Right lobe of liver (tissue), 6 donors: ENCODE measurements around the gene APLF. TPM values are rescaled to one million over a fixed set of nuclear protein-coding genes. Genes with fewer than 3 reads are reported as not detected.

ENCODE experiments used
- ATAC-seq, 4 donors: fragments of 200-7000 bp; cut with Tn5 transposase; one replicate each; pipeline ENCODE4 v1.9.1; 2020; ENCODE audit warnings: mild to moderate bottlenecking in 4 of 4, moderate library complexity in 4 of 4
- DNase-seq, 3 donors: peaks; one replicate each; pipeline ENCODE4 v3.0.0-alpha.2; 2020
- H3K27ac ChIP-seq, 3 donors: fragments of 200-600 bp; one replicate each; pipeline ENCODE4 v1.8.0; 2022
- H3K27me3 ChIP-seq, 2 donors: fragments of 200-600 bp; one replicate each; pipeline ENCODE4 v1.8.0; 2022
- H3K36me3 ChIP-seq, 4 donors: fragments of 200-600 bp; sonication (generic) in 1 of 4; one replicate each; pipeline versions ENCODE4 v1.5.1 to v1.8.0; 2017 to 2022; ENCODE audit warnings: control low read depth in 1 of 4
- H3K4me1 ChIP-seq, 4 donors: fragments of 200-600 bp; sonication (generic) in 1 of 4; one replicate each; pipeline versions ENCODE4 v1.5.1 to v1.8.0; 2017 to 2022; ENCODE audit warnings: control low read depth in 1 of 4
- H3K4me3 ChIP-seq, 3 donors: fragments of 200-600 bp; one replicate each; pipeline ENCODE4 v1.8.0; 2022
- H3K9me3 ChIP-seq, 4 donors: fragments of 200-600 bp; sonication (generic) in 1 of 4; one replicate each; pipeline versions ENCODE4 v1.5.1 to v1.8.0; 2017 to 2022; ENCODE audit warnings: control low read depth in 1 of 4
- POLR2A ChIP-seq: fragments of 450-650 bp; IDR thresholded peaks from one replicate; pipeline ENCODE4 v1.6.1; 2017; ENCODE audit warnings: antibody characterized with exemption, mild to moderate bottlenecking
- WGBS: methylation state at CpG from one replicate; pipeline ENCODE4 v1.1.6; 2018; ENCODE audit warnings: low coverage, low lambda C conversion rate; ENCODE audit not compliant: insufficient coverage; ENCODE audit errors: missing lambda C conversion rate; 5-methylcytosine and 5-hydroxymethylcytosine counted together
- intact Hi-C, 2 donors: fragments of 100-400 bp; cut with DNase I; formaldehyde crosslinking; loops; one replicate each; pipeline versions ENCODE4 v1.11.2 to v1.14.1; 2022
- total RNA-seq, 6 experiments: library from RNA; depleted of rRNA in 2 of 6; stranded (reverse); fragments of >200 nt in 2 of 6; fragmentation: NEBNext Ultra II Directional in 3 of 6; extraction: Animal tissue kit (Norgen Biotek cat#: 25700) in 3 of 6; gene quantifications; one replicate each; pipeline versions ENCODE4 v1.1.0 to v1.2.4, GENCODE V29; 2016 to 2023
- TF ChIP-seq, protein P1 (sequence below), 4 donors: fragments of 200-600 bp in 3 of 4; fragments of 450-650 bp in 1 of 4; IDR thresholded peaks; one replicate each; pipeline versions ENCODE4 v1.5.1 to v1.8.0; 2016 to 2022; ENCODE audit warnings: antibody characterized with exemption in 4 of 4, mild to moderate bottlenecking in 2 of 4
- donor health status: DM: no; HTN: yes; CAD: no.
- donor health status: DM: no; HTN: no; CAD: no.
- donor health status: DM: no; HTN: no; CAD: no.
- donor health status: DM: no; HTN: yes; CAD: no.
- donor health status: DM: no; HTN: yes; CAD: no.

The APLF gene
- total RNA-seq, 6 experiments from 2014 or later: 1.3 to 2.3 (median 1.9) TPM

DNA sequence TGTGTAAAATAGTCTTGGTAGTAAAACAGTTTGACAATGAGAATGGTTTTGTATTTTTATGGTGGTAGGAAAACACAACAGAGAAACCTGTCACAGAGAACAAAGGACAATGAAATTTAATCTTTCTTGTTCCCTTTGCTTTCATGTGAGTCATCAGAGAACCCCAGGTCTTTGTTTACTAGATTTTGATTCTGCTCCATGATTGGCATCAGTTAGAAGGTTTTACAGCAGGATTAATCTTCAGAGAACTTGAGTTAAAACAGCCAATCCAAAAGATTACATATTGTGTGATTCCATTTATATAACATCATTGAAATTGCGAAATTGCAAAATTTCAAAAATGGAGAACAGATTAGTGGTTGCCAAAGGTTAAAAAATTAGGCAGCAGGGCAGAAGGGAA lies 2.5 kb downstream of the APLF start:
- TF ChIP-seq POLR2A: no peak
- TF ChIP-seq, protein P1, sequence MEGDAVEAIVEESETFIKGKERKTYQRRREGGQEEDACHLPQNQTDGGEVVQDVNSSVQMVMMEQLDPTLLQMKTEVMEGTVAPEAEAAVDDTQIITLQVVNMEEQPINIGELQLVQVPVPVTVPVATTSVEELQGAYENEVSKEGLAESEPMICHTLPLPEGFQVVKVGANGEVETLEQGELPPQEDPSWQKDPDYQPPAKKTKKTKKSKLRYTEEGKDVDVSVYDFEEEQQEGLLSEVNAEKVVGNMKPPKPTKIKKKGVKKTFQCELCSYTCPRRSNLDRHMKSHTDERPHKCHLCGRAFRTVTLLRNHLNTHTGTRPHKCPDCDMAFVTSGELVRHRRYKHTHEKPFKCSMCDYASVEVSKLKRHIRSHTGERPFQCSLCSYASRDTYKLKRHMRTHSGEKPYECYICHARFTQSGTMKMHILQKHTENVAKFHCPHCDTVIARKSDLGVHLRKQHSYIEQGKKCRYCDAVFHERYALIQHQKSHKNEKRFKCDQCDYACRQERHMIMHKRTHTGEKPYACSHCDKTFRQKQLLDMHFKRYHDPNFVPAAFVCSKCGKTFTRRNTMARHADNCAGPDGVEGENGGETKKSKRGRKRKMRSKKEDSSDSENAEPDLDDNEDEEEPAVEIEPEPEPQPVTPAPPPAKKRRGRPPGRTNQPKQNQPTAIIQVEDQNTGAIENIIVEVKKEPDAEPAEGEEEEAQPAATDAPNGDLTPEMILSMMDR (IDR thresholded peaks at IDR 0.05): no peak
- no peaks in the 10 kb centered on the region for H3K9me3 ChIP-seq
- intact Hi-C loops: loop anchor here (10.0 kb wide), 2 partner anchors 245 to 455 kb away; no protein-coding TSS in a partner anchor
- H3K27ac ChIP-seq: no peak overlapping the region
- H3K36me3 ChIP-seq: no peaks in the 10 kb centered on the region
- DNase-seq (no peak), ATAC-seq (no peak)
- 82% methylated on average over 1 of the region's 1 CpG for WGBS
- H3K4me1 ChIP-seq: peaks cover 0 to 14% (median 0%) of the 10 kb centered on the region in 4 donors
- H3K27me3 ChIP-seq: no peaks in the 10 kb centered on the region
- no peak overlapping the region for H3K4me3 ChIP-seq

DNA sequence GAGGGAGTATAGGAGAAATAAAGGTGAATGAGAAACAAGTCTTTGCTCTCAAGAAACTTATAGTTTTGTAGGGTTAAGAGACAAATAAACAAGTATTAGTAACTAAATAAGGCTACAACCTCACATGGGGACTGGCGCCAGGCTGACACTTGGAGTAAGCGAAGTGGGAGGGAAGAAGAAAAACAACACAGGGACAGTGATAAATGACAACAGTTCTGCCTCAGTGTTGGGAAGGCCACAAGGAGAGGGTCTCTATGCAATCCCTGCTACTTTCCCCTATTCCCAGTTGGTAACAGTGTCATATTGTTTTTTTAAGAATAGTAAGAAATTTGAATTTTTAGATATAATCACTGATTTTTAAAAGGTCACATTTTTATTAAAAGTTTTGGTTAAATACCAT lies 4.0 kb downstream of the APLF start:
- no peaks in the 10 kb centered on the region for H3K9me3 ChIP-seq
- 100% methylated on average over 2 of the region's 2 CpGs for WGBS
- intact Hi-C loops: no loop called here

DNA sequence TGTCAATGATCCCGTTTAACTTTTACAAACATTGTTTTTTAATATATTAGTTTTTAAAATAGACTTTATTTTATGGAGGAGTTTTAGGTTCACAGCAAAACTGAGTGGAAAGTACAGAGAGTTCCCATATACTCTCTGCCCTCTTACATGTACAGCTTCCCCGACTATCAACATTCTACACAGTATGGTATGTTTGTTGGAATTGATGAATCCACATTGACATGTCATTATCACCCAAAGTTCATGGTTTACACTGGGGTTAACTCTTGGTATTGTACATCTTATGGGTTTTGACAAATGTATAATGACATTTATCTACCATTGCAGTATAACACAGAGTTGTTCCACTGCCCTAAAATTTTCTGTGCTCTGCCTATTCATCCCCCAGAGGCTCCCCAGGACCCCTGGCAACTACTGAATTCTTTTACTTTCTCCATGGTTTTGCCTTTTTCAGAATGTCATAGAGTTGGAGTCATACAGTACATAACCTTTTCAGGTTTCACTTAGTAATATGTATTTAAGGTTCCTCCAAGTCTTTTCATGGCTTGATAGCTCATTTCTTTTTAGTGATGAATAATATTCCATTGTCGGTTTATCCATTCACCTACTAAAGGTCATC lies 5.5 kb downstream of the APLF start:
- Histone ChIP-seq H3K4me1 (peaks cover 0 to 6% (median 0%) of the 10 kb centered on the region in 4 donors), H3K4me3 (no peak overlapping the region), H3K27me3 (no peaks in the 10 kb centered on the region), H3K27ac (no peak overlapping the region), H3K36me3 (no peaks in the 10 kb centered on the region), H3K9me3 (no peaks in the 10 kb centered on the region)
- no peak for DNase-seq
- intact Hi-C loops: no loop called here
- TF ChIP-seq, protein P1 (IDR thresholded peaks at IDR 0.05): no peak
- TF ChIP-seq POLR2A: no peak
- 87% methylated on average over 3 of the region's 3 CpGs for WGBS
- ATAC-seq: no peak

More for the DNA sequence above, 4.0 kb downstream of the APLF start:
- ATAC-seq (no peak), DNase-seq (no peak)
- no peak for TF ChIP-seq POLR2A
- TF ChIP-seq, protein P1 (IDR thresholded peaks at IDR 0.05): no peak
- Histone ChIP-seq H3K27me3 (no peaks in the 10 kb centered on the region), H3K4me1 (peaks cover 0 to 8% (median 0%) of the 10 kb centered on the region in 4 donors), H3K4me3 (no peak overlapping the region), H3K27ac (no peak overlapping the region), H3K36me3 (no peaks in the 10 kb centered on the region)

DNA sequence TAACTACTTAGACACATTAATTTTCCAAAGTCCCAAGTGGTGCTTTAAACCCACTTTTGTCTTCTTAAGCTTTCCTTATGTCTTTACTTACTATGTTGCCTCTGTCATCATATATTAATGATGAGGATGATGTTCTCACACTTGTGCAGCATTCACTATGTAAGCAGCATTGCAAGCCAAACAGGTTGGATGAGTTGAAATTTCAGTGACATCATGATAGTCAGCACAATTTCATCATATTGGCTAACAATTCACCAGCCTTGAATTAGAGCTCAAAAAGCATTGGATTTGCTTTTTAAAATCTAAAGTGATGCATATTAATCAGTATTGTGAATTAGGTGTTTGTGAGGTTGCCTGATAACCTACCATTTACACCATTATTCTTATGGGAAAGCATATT lies 7.7 kb downstream of the APLF start:
- H3K27ac ChIP-seq: no peak overlapping the region
- DNase-seq (no peak), ATAC-seq (peak in 1 of 4 donors; percentile 39)
- no peak overlapping the region for H3K4me3 ChIP-seq
- H3K4me1 ChIP-seq: no peaks in the 10 kb centered on the region
- no peaks in the 10 kb centered on the region for H3K9me3 ChIP-seq
- intact Hi-C loops: no loop called here
- TF ChIP-seq, protein P1 (IDR thresholded peaks at IDR 0.05): no peak
- no peak for TF ChIP-seq POLR2A
- no peaks in the 10 kb centered on the region for H3K36me3 ChIP-seq
- H3K27me3 ChIP-seq: no peaks in the 10 kb centered on the region

DNA sequence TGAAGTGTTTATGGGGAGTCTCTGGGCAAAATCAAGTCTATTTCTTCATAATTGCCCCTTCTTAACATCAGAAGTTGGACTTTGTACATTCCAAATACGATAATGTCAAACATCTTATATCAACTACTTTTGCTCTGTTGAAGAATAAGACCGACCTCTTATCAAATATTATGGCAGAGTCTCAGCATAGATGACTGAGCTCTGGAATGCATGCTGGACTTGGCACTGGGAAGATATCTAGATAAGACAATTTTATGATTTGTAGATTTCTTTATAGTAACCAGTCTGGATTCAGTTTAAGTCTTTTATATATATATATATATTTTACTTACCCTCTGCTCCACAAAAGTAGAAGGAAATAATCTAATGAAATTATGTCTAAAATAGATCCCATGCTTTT lies 8.2 kb downstream of the APLF start:
- intact Hi-C loops: no loop called here
- Histone ChIP-seq H3K9me3 (no peaks in the 10 kb centered on the region), H3K27ac (no peak overlapping the region), H3K27me3 (no peaks in the 10 kb centered on the region), H3K36me3 (no peaks in the 10 kb centered on the region), H3K4me1 (no peaks in the 10 kb centered on the region), H3K4me3 (no peak overlapping the region)
- no peak for TF ChIP-seq POLR2A
- TF ChIP-seq, protein P1 (IDR thresholded peaks at IDR 0.05): no peak
- ATAC-seq (no peak), DNase-seq (no peak)
- WGBS: 28% methylated on average over 2 of the region's 2 CpGs
